ENCODE data around the gene RCN1.

- TF ChIP-seq CTCF (IDR thresholded peaks at IDR 0.05; ENCODE audit: insufficient read depth, low read length, poor library complexity, severe bottlenecking) (no peak), EZH2phosphoT487 (conservative IDR thresholded peaks at IDR 0.05; ENCODE audit: low read length) (no peak)
These were observed 31.0 kb upstream of the RCN1 start for GRCh38 chr11:32059686-32060462.
